ENCODE measurements around the gene PAX8. TPM values are rescaled to one million over a fixed set of nuclear protein-coding genes. Genes with fewer than 3 reads are reported as not detected.

Gene PAX8
- total RNA-seq, 5 donors from 2014 or later (not counting 1 experiment from before 2014, with no cell fraction given): 1.0 to 1.8 (median 1.3) TPM

DNA sequence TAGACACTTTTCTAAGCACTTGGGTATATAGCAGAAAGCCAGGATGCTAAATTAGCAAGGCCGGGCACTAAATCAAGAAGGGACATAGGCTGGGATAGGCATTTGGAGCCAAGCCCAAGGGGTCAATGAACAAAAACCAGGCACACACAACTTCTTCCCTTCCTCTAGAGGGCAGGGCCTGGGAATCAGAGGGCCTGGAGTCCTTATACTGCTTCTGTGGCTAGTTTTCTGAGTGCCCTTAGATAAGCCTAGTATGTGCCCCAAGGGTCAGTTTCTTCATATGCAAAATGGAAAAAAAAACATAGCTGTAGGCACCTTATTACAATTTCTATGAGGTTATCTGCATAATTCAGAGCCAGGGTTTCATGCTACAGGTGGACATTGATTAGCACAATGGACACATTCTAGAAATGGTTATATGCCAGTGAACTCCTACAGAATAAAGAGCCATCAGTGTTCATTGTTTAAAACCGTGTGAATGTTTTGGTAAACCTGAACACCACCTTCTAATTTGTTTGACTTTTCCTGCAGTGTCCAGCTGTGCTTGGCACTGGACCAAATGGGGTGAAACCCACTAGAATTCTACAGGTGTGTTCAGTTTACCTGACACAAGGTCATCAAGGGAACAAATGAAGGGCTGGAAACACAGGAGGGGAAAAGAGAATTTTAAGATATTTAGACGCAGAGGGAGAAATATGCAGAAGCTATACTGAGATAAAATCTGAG lies 49.6 kb downstream of the PAX8 start:
- Mint-ChIP-seq H3K9me3 (no peaks in the 10 kb centered on the region), H3K27me3 (no peaks in the 10 kb centered on the region), H3K36me3 (no peaks in the 10 kb centered on the region), H3K4me3 (no peak overlapping the region), H3K4me1 (peaks cover 8 to 14% (median 14%) of the 10 kb centered on the region in 3 donors), H3K27ac (no peak overlapping the region)
- POLR2A ChIA-PET: no interaction called here
- H3K27me3 ChIP-seq (replicated peaks in 1 of 2; ENCODE audit: control insufficient read depth in 2 of 2, extremely low read depth in 1 of 2, insufficient read depth in 2 of 2, low read length in 1 of 2): peaks cover 0 to 3% of the 10 kb centered on the region in 2 experiments
- DNase-seq (no peak), ATAC-seq (replicated peaks in 1 of 4) (no peak)
- H3K4me3 ChIP-seq (ENCODE audit: control insufficient read depth in 1 of 2, extremely low read depth in 1 of 2, low read length in 1 of 2): no peak overlapping the region
- H3K36me3 ChIP-seq (ENCODE audit: control insufficient read depth in 2 of 2, extremely low read depth in 1 of 2, insufficient read depth in 1 of 2, low read length in 1 of 2): no peaks in the 10 kb centered on the region
- no peaks in the 10 kb centered on the region for H3K4me1 ChIP-seq (ENCODE audit: control insufficient read depth in 1 of 2, extremely low read depth in 1 of 2, insufficient read depth in 2 of 2, low read length in 2 of 2)
- H3K9me3 ChIP-seq: no peaks in the 10 kb centered on the region
- CTCF ChIA-PET: interaction anchor here in 1 of 2 donors (0.6 kb wide), 1 partner anchor 9 kb away, joined by 3 read pairs; no protein-coding TSS in a partner anchor
- H3K27ac ChIP-seq (ENCODE audit: low read length): no peak overlapping the region
- WGBS (ENCODE audit: insufficient coverage): no CpG with 5 or more reads among the region's 3 CpGs

- no peaks in the 10 kb centered on the region for H3K36me3 Mint-ChIP-seq
- no peak overlapping the region for H3K27ac Mint-ChIP-seq
- Histone ChIP-seq H3K4me3 (ENCODE audit: control insufficient read depth in 1 of 2, extremely low read depth in 1 of 2, low read length in 1 of 2) (no peak overlapping the region), H3K27me3 (replicated peaks in 1 of 2; ENCODE audit: control insufficient read depth in 2 of 2, extremely low read depth in 1 of 2, insufficient read depth in 2 of 2, low read length in 1 of 2) (peaks cover 0 to 3% of the 10 kb centered on the region in 2 experiments), H3K36me3 (ENCODE audit: control insufficient read depth in 2 of 2, extremely low read depth in 1 of 2, insufficient read depth in 1 of 2, low read length in 1 of 2) (no peaks in the 10 kb centered on the region), H3K27ac (ENCODE audit: low read length) (no peak overlapping the region), H3K4me1 (ENCODE audit: control insufficient read depth in 1 of 2, extremely low read depth in 1 of 2, insufficient read depth in 2 of 2, low read length in 2 of 2) (no peaks in the 10 kb centered on the region), H3K9me3 (no peaks in the 10 kb centered on the region)
- H3K4me3 Mint-ChIP-seq: no peak overlapping the region
- ATAC-seq (replicated peaks in 1 of 4): no peak
- no peaks in the 10 kb centered on the region for H3K9me3 Mint-ChIP-seq
- no peaks in the 10 kb centered on the region for H3K27me3 Mint-ChIP-seq
- peaks cover 8 to 14% (median 13%) of the 10 kb centered on the region in 3 donors for H3K4me1 Mint-ChIP-seq
- CTCF ChIA-PET: no interaction called here
- no peak for DNase-seq
- POLR2A ChIA-PET: no interaction called here
- WGBS (ENCODE audit: insufficient coverage): no CpG with 5 or more reads among the region's 1 CpG
Measured at GRCh38 chr2:113228351-113228750, 50.4 kb downstream of the PAX8 start.

- H3K36me3 Mint-ChIP-seq: no peaks in the 10 kb centered on the region
- 73% methylated on average over 3 of the region's 3 CpGs for WGBS (ENCODE audit: insufficient coverage)
- no peak overlapping the region for H3K27ac Mint-ChIP-seq
- Histone ChIP-seq H3K36me3 (ENCODE audit: control insufficient read depth in 2 of 2, extremely low read depth in 1 of 2, insufficient read depth in 1 of 2, low read length in 1 of 2) (no peaks in the 10 kb centered on the region), H3K4me3 (ENCODE audit: control insufficient read depth in 1 of 2, extremely low read depth in 1 of 2, low read length in 1 of 2) (no peak overlapping the region), H3K27me3 (replicated peaks in 1 of 2; ENCODE audit: control insufficient read depth in 2 of 2, extremely low read depth in 1 of 2, insufficient read depth in 2 of 2, low read length in 1 of 2) (peaks cover 0 to 3% of the 10 kb centered on the region in 2 experiments), H3K4me1 (ENCODE audit: control insufficient read depth in 1 of 2, extremely low read depth in 1 of 2, insufficient read depth in 2 of 2, low read length in 2 of 2) (no peaks in the 10 kb centered on the region), H3K9me3 (no peaks in the 10 kb centered on the region), H3K27ac (ENCODE audit: low read length) (no peak overlapping the region)
- ATAC-seq (replicated peaks in 1 of 4) (no peak), DNase-seq (no peak)
- peaks cover 8 to 14% (median 13%) of the 10 kb centered on the region in 3 donors for H3K4me1 Mint-ChIP-seq
- H3K9me3 Mint-ChIP-seq: no peaks in the 10 kb centered on the region
- H3K27me3 Mint-ChIP-seq: no peaks in the 10 kb centered on the region
- ChIA-PET POLR2A (no interaction called here), CTCF (no interaction called here)
- H3K4me3 Mint-ChIP-seq: no peak overlapping the region
Measured at GRCh38 chr2:113227698-113228097, 51.0 kb downstream of the PAX8 start.

- no peaks in the 10 kb centered on the region for H3K9me3 ChIP-seq
- CTCF ChIA-PET: no interaction called here
- POLR2A ChIA-PET: no interaction called here
- Mint-ChIP-seq H3K36me3 (no peaks in the 10 kb centered on the region), H3K9me3 (no peaks in the 10 kb centered on the region), H3K27ac (no peak overlapping the region), H3K27me3 (no peaks in the 10 kb centered on the region), H3K4me1 (peaks cover 8 to 14% (median 13%) of the 10 kb centered on the region in 3 donors), H3K4me3 (no peak overlapping the region)
- no CpG with 5 or more reads among the region's 1 CpG for WGBS (ENCODE audit: insufficient coverage)
- DNase-seq (no peak), ATAC-seq (replicated peaks in 1 of 4) (no peak)
- H3K27me3 ChIP-seq (replicated peaks in 1 of 2; ENCODE audit: control insufficient read depth in 2 of 2, extremely low read depth in 1 of 2, insufficient read depth in 2 of 2, low read length in 1 of 2): peaks cover 0 to 3% of the 10 kb centered on the region in 2 experiments
- no peaks in the 10 kb centered on the region for H3K4me1 ChIP-seq (ENCODE audit: control insufficient read depth in 1 of 2, extremely low read depth in 1 of 2, insufficient read depth in 2 of 2, low read length in 2 of 2)
- H3K36me3 ChIP-seq (ENCODE audit: control insufficient read depth in 2 of 2, extremely low read depth in 1 of 2, insufficient read depth in 1 of 2, low read length in 1 of 2): no peaks in the 10 kb centered on the region
- H3K27ac ChIP-seq (ENCODE audit: low read length): no peak overlapping the region
- H3K4me3 ChIP-seq (ENCODE audit: control insufficient read depth in 1 of 2, extremely low read depth in 1 of 2, low read length in 1 of 2): no peak overlapping the region
Measured at GRCh38 chr2:113227290-113227689, 51.4 kb downstream of the PAX8 start.

DNA sequence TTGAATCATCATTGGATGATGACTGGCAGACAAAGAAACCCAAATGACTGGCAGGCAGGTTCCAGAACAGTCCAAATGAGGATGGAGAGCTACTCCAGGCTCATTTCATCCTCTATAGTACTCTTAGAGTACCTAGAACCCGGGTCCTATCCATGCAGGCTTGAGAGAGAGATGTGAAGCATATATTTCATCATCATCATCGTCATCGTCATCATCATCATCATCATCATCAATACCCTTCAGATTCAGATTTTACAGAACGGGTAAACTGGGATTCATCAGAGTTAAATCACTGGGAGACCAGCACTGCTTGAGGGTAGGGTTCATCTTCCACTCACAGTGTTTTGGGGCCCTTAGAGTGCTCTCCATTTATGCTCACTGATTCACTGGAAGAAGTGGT lies 52.3 kb downstream of the PAX8 start:
- Histone ChIP-seq H3K4me3 (ENCODE audit: control insufficient read depth in 1 of 2, extremely low read depth in 1 of 2, low read length in 1 of 2) (no peak overlapping the region), H3K4me1 (ENCODE audit: control insufficient read depth in 1 of 2, extremely low read depth in 1 of 2, insufficient read depth in 2 of 2, low read length in 2 of 2) (no peaks in the 10 kb centered on the region), H3K27me3 (replicated peaks in 1 of 2; ENCODE audit: control insufficient read depth in 2 of 2, extremely low read depth in 1 of 2, insufficient read depth in 2 of 2, low read length in 1 of 2) (no peaks in the 10 kb centered on the region), H3K27ac (ENCODE audit: low read length) (no peak overlapping the region), H3K36me3 (ENCODE audit: control insufficient read depth in 2 of 2, extremely low read depth in 1 of 2, insufficient read depth in 1 of 2, low read length in 1 of 2) (no peaks in the 10 kb centered on the region), H3K9me3 (no peaks in the 10 kb centered on the region)
- WGBS (ENCODE audit: insufficient coverage): 83% methylated on average over 1 of the region's 4 CpGs
- Mint-ChIP-seq H3K9me3 (no peaks in the 10 kb centered on the region), H3K4me1 (peaks cover 8 to 14% (median 13%) of the 10 kb centered on the region in 3 donors), H3K27ac (no peak overlapping the region), H3K36me3 (no peaks in the 10 kb centered on the region), H3K27me3 (no peaks in the 10 kb centered on the region), H3K4me3 (no peak overlapping the region)
- ATAC-seq (replicated peaks in 1 of 4) (no peak), DNase-seq (no peak)
- CTCF ChIA-PET: no interaction called here
- POLR2A ChIA-PET: no interaction called here

GRCh38 chr2:113225263-113226259 lies 53.2 kb downstream of the PAX8 start:
- no peaks in the 10 kb centered on the region for H3K27me3 ChIP-seq (replicated peaks in 1 of 2; ENCODE audit: control insufficient read depth in 2 of 2, extremely low read depth in 1 of 2, insufficient read depth in 2 of 2, low read length in 1 of 2)
- Mint-ChIP-seq H3K4me1 (peaks cover 7 to 11% (median 7%) of the 10 kb centered on the region in 3 donors), H3K36me3 (no peaks in the 10 kb centered on the region), H3K27me3 (no peaks in the 10 kb centered on the region), H3K9me3 (no peaks in the 10 kb centered on the region), H3K27ac (no peak overlapping the region), H3K4me3 (no peak overlapping the region)
- ChIA-PET POLR2A (interaction anchor here in 1 of 2 donors (0.5 kb wide), 1 partner anchor 76 kb away, joined by 3 read pairs; no protein-coding TSS in a partner anchor), CTCF (no interaction called here)
- H3K9me3 ChIP-seq: no peaks in the 10 kb centered on the region
- H3K4me1 ChIP-seq (ENCODE audit: control insufficient read depth in 1 of 2, extremely low read depth in 1 of 2, insufficient read depth in 2 of 2, low read length in 2 of 2): no peaks in the 10 kb centered on the region
- H3K36me3 ChIP-seq (ENCODE audit: control insufficient read depth in 2 of 2, extremely low read depth in 1 of 2, insufficient read depth in 1 of 2, low read length in 1 of 2): no peaks in the 10 kb centered on the region
- no peak overlapping the region for H3K27ac ChIP-seq (ENCODE audit: low read length)
- ATAC-seq (replicated peaks in 1 of 4) (no peak), DNase-seq (no peak)
- 88% methylated on average over 2 of the region's 12 CpGs for WGBS (ENCODE audit: insufficient coverage)
- no peak overlapping the region for H3K4me3 ChIP-seq (ENCODE audit: control insufficient read depth in 1 of 2, extremely low read depth in 1 of 2, low read length in 1 of 2)
